GM18498 (cell line): ENCODE results near the gene ALDH1B1.

Experiments
- ATAC-seq: cut with Tn5 transposase; IDR thresholded peaks from one replicate; pipeline ENCODE4 v1.9.1; 2021; ENCODE audit warnings: mild to moderate bottlenecking, moderate library complexity; ENCODE audit not compliant: unreplicated experiment

Gene ALDH1B1

DNA sequence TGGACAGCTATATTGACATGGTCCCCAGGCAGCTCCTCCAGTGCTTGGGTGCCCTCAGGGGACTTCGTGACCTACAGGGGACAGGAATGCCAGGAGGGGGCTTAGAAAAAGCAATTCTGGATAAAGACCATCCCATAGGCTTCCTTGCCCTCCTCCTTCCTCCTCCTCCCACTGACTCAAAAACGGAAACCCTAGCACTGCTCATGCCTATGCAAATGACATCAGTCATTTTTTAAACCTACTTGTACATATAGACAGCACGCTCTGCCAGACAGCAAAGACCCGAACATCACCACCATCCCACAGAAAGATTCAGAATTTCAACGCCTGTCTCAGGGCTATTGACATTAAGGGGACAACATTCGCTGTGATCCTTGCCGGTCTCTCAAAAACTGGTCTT is 20.8 kb downstream of the ALDH1B1 start:
- ATAC-seq, result peak; percentile 41

DNA sequence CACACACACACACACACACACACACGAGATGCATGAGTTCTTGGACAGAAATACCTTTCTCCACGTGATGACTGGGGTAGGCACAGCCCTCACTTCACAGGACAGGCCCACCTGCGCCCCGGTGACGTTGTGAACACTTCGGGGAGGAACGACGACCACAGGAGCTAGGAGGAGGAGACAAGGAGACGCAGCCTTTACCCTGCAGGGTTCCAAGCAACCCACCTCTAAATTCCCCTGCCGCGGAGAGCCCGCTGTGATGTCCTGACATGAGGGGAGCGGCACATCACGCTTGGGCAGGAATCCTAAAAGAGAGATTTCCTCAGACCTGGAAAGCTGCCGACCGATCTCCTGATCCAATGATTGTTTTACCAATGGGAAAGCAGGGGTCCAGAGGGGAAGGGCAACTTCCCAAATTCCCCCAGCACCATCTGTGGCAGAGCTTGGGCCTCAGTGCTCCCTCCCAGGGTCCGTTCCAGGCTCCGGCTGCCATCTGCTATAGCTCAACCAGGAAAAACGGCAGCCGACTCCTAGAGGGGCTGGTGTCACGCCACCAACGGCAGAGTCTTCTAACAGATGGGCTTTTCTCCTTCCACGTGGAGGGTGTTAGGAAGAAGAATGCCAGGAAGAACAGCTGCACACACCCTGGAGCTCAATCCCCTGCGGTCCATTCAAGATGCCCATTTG is 21.7 kb downstream of the ALDH1B1 start:
- no peak for ATAC-seq

DNA sequence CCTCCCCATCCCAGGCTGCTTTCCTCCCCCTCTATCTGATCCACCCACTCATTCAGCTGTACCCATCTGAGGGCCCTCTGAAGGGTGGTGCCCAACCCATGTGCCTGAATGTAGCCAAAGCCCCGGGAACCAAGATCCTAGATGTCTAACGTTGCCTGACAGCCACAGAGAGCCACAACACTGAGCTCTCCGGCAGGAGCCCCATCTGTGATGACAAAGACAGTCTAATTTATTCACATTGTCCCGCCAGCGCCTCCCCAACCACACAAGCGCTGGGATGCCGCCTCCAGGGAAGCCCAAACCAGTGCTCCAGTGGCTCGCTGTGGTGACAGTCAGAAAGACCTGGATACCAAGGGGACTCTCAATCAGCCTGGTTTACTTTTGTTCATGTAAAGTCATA is 23.4 kb downstream of the ALDH1B1 start:
- ATAC-seq, result no peak

DNA sequence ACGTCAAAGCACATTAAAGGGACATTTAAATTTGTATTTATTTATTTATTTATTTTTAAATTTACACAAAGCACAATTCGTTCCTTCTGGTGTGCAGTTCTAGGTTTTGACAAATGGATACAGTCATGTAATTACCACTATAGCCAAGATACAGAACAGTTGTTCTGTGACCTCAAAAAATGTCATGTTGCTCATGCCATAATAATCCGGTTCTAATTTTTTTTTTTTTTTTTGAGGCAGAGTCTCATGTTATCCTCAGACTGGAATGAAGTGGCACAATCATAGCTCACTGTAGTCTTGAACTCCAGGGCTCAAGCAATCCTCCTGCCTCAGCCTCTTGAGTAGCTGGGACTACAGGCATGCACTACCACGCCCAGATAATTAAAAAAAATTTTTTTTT is 24.0 kb downstream of the ALDH1B1 start:
- ATAC-seq, result no peak

DNA sequence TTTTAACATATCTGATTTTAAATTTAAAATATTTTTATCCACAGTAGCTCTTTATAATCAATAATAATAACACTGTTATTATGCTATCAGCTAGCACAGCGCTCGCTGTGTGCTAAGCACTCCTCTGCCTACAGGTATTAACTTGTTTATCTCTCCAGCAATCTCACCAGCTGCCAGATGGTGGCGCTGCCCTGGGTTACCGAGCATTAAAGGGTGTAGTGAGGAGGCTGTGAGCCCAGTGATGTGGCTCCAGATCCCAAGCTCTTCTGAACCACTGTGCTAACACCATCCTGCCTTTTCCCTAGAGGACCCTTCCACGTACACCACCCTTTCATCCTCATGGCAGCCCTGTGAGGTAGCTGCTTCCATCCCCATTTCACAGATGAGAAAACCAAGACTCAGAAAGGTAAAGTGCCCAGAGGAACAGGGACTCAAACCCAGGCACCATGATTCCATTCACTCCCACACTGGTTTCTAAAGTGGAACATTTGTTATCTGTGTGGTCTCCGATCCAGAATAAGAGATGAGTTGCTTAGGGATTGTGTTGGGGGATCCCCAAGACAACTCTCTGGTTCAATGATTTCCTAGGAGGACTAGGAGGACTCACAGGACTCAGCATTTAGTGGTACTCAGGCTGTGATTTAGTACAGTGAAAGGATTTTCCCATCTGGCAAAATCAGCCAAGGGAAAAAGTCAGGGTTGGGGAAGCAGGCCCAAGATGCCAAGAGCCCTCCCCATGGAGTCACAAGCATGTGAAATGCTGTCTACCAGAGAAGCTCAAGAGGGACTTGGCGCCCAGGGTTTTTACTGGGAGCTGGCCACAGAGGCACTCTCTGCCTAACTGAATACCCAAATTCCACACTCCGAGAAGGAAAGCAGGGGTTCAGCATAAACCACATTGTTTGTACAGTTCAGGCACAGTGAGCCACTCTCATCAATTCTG is 24.8 kb downstream of the ALDH1B1 start:
- ATAC-seq, result peak; percentile 65

DNA sequence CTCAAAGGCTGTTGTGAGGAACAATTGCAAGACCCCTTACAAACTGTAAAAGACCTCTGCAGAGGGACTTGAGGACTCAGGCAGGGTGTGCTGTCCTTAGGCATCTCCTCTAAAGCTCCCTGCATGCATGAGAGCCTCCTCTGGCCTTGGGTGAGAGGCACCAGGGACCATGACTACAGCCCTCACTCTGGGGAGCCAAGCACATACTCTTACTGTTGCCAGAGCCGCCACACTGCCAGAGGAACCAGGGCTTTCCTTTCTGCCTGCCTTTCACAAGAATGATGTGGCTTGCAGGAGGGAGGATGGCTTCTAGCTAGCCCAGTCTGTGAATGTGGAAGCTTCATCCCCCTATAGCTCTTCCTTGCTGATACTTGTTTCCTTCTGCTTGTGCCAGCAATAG is 25.9 kb downstream of the ALDH1B1 start:
- no peak for ATAC-seq

DNA sequence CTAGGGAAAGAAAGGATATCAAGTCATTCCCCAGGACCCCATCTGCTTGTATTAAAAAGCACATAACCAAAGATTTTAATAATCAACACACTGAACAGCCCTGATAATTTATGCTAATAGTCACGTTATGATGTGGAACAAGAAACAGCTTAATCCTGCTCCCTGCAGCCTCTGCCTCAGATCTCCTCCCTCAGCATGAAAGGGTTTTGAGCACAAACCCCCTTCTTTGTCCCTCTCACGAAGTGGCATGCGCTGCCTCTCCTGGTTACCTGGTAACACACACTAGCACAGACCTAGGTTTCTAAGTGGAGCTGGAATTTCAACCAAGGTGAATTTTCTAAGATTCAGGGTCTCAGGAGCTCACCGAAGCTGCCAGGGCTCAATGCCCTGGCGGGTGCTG is 26.7 kb downstream of the ALDH1B1 start:
- ATAC-seq, result no peak

DNA sequence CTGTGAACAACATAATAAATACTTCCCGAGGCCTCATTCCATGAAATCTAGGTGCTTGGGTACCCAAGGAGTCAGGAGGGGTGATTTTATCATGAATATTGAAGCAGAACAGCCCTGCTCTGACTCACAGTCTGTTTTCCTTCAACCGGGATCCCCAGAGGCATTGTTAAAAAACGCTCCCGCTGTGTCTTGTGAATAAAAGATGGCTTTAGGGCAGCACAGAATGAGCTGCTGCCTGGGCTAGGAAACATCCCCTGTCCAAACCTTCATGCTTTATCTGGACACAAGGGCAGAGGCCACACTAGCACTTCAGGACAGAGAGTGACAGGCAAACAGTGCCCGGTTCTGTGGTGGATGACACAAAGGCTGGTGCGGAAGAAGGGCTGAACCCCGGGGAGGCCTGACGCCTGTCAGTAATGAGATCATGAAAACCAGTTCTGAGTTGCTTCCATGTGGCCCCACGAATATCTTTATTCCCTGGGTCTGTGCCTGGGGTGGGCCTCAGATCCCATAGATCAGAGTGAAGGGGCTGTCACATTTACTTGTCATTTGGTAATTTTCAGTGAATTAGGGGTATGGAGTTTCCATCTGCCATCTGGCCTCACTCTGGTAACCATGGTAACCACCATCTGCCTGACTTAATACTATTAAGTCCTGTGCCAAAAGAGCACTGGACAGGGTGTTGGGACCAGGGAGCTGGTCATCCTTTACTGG is 29.2 kb downstream of the ALDH1B1 start:
- ATAC-seq, result no peak

DNA sequence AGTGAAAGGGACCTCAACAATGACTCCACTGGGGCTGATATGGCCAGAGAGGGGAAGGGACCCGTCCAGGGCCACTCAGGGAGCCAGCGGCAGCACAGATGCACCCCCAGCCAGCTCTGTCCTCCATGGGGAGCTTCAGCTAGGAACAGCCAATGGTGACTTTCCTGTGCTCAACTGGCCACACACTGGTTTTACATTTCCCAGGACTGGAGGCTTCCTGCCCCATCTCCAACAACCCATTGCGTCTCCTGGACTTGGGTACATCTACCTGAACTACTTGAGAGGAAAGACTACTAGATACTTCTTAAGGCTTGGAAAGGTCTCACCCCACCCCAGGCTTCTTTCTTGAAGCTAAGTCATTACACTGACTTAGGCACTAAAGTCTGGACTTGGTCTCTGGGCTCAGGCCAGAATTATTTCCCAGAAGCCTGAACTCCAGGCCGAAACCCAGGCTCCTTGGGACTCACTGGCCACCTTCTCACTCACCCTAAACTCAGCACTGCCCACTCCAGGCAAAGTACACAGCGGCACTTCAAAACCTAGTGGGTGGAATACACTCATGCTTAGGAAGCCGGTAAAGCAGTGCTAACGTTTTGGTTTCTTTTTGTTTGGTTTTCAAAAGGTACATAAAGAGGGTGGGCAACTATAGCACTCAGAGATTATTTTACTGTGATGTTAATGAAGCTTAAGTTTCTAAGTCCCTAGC is 30.2 kb downstream of the ALDH1B1 start:
- ATAC-seq, result no peak

DNA sequence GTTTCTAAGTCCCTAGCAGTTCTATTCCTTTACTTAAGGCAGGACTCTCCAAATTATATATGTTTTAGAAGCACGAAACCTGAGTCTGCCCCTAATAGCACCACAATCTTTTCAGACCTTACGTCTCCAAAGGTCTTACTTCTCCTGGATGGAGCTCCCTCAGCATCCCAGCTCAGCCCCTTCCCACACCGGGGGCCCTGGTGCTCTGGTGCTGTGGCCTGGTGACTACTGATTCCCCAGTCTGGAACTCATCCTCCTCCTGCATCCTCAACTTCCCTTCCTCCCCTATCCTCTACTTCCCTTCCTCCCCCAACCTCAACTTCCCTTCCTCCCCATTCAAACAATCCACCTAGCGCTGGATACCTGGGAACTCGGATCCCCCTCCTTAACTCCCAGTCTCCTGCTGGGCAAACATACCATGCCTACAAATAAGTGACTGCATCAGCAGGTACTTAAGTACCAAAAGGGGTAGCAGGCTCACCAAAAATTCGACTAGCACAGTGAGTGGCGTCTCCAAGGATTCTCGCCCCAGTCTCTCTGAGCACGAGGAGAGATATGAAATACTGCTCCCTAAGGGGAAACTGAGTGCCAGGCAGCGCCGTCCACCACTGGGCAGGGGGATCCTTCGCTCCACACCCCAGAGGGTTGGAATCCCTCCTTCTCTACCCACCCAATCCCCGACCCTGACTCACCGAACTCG is 30.9 kb downstream of the ALDH1B1 start:
- ATAC-seq, result no peak

DNA sequence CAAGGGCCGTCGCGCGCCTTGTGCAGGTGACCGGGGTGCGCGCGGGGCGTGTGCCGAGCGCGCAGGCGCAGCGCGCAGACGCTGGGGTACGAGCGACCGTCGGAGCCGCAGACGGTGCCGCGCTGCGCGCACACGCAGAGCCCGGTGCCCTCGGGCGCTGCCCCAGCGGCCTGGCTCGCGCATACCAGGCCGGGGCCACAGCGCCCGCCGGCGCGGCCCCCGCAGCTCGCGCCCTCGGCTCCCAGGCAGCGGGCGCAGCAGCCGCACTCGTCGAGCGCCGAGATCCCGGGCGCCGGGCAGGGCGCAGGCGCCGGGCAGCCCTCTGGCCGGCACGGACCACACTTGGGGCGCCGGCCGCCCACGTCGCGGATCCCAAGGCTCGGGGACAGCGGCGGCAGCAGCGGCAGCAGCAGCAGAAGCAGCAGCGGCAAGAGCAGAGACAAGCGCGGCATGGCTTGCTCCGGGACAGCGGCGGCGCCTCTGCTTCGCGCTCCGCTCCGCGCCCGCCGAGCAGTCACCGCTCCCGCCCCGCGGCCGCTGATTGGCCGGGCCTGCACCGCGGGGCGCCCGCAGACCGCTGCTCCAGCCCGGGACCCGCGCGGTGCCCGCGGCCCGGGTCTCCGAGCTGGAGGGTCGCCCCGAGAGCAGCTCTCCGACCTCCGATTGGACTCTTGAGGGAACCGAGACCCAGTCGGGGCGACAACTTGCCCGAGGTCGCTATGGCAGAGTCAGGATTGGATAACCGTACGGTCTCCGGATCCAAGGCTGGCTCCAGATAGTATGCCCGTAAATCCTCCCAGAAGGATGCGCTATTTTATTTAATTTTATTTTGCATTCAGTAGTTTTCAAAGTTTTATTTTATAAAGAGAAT is 31.7 kb downstream of the ALDH1B1 start, which contains the start of gene IGFBPL1:
Gene IGFBPL1 (minus strand): TSS at position 482 of the 871 bp plus-strand sequence. CDS start 30 bp downstream, at position 452.
- ATAC-seq, result peak; percentile 66

DNA sequence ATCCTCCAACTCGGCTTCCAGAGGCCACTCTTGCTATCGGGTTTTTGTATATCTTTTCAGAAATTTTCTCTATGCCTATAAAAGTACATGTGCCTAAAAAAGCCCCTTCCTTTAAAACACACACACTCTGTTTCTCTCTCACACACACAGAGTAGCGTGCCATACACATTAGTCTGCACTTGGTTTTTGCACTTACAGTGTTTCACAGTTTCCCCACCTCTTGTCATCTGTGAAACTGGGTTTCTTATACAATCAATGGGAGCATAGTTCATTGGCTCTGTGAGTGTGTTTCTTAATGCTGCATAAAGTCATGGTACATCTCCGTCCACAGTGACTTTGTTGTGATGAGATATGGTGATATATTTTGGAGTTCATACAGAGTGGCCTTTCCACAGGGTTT is 32.4 kb downstream of the ALDH1B1 start:
- no peak for ATAC-seq

DNA sequence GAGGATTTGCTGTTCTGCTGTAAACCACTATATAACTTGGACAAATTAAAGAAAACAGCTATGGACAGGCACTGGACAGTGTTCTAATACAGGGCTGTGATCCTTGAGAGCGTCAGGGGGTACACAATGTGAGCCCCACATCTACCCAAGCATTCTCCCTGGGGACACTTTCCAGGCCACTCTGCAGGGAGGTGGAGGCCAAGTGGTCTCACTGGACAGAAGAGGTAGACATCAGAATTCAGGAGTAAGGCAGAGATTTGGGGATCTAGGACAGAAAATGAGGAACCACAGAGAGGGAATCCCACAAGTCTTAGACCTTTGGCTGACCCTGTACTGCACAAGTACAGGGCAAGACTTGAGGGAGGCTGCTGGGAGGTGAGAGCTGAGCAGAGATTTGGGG is 35.6 kb downstream of the ALDH1B1 start:
- ATAC-seq, result no peak

DNA sequence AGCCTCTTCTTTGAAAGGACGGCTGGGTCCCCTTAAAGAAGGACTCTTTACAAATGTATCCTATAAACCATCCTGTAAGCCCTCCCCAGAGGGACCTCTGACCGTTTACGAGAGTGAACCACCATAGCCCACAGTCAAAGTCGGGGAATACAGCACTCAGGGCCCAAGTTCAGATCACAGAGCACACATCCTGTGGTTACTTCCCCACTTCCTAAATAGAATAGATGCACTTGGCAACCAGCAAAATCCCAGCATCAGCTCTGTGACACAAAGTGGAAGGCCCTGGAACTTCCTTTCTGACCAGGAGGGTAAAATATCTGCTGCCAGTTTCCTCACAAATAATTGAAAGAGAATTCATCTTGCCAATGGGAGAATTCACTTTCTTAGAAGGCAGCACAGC is 38.6 kb downstream of the ALDH1B1 start:
- ATAC-seq, result no peak

DNA sequence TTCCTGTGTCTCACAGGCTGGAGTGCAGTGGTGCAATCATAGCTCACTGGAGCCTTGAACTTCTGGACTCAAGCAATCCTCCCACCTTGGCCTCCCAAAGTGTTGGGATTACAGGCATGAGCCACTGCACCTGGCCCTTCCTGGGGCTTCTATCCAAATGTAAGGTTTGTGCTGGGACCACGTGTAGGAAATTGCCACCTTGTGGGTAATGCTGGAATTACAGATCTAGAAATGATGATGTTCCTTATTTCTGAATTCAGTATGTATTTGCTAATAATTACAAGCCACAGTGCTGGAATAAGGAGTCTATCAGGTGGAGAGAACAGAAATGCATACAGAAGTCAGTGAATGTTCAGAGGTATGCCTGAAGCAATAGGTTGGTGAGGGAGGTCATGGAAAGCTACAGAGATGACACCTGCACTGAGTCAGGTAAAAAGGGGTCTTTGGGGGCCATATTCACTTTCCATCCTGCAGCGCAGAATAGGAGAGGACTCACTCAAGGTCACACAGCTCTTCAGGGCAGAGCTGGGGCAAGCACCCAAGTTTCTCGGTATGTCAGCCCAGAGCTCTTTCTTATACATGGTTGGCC is 40.5 kb downstream of the ALDH1B1 start:
- no peak for ATAC-seq

DNA sequence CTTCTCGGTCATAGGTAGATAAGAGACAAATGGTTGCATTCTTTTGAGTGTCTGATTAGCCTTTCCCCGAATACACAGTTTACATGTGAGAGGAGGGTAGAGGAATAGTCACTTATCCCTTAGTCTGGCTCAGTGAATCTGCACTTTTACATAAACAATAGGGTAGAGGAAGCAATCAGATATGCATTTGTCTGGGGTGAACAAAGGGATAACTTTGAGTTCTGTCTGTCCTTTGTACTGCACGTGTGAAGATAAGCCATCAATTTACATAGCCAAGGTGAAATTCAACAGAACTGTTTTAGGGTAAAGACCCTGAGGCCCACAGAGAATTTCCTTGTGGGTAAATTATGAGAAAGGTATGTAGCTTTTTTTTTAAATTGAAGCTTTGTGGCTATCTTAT is 41.9 kb downstream of the ALDH1B1 start:
- ATAC-seq, result no peak

DNA sequence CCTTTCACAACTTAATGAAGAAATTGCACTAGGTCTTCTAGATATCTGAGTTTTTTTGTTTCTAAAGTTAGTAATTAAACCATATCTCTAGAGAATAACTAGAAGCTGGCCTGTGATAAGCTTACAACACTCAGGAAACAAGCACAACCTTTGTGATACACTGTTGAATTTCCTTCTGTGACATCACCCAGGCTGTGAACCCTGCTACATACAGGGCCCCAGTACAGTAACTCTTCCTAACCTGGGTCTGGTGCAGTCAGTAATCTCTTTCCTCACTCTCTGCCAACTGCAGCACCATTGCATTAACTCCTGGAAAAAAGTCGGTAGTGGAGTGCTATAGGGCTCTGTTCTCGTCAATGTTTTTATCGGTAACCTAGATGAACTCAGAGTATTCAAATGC is 42.4 kb downstream of the ALDH1B1 start:
- no peak for ATAC-seq

DNA sequence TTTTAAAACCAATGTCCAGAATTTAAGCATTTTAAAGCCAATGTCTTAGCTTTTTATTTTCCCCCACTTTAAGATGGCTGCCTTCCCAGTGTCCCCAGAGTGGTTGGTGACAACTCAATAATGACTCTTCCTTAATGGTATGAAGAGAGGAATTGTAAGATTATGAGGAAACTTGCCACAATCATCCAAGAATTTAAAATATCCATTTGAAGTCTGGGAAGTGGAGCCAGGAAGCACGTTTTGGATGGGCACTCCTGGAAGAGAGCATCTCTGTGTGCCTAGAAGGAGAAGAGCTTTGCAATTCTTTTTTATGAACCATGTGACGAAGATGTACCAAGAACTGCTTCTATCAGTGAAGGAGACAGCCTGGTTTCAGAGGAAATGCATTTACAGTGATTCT is 43.0 kb downstream of the ALDH1B1 start:
- no peak for ATAC-seq

DNA sequence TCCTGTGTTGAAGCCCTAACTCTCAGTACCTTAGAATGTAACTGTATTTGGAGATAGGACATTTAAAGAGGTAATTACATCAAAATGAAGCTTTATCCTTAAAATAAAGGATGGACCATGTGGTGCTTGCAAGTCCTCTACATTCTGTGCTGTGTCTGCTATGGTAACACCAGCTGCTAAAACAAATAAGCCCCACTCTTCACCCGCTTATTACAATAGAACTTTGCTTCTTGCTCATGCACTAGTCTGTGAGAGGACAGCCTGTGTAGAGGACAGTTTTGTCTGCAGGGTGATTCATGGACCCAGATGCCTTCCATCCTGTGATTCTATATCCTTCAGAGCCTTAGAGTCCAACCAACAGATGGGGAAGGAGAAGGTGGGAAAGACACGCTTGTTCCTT is 44.2 kb downstream of the ALDH1B1 start:
- ATAC-seq, result no peak
